ENCODE measurements around the gene RPUSD2.

RPUSD2 gene

GRCh38 chr15:40534371-40534770 lies 34.7 kb upstream of the RPUSD2 start:
- Histone ChIP-seq H3K4me1 (peaks cover 10% of the 10 kb centered on the region), H3K4me3 (ENCODE audit: low read depth, low read length) (no peak overlapping the region), H3K9me3 (no peaks in the 10 kb centered on the region), H3K27me3 (no peaks in the 10 kb centered on the region), H3K36me3 (no peaks in the 10 kb centered on the region)
- DNase-seq, result no peak
- no peak for TF ChIP-seq CTCF (IDR thresholded peaks at IDR 0.05; ENCODE audit: low read depth, low read length)

- Histone ChIP-seq H3K27me3 (no peaks in the 10 kb centered on the region), H3K4me3 (ENCODE audit: low read depth, low read length) (no peak overlapping the region), H3K36me3 (no peaks in the 10 kb centered on the region), H3K9me3 (no peaks in the 10 kb centered on the region), H3K4me1 (peaks cover 17% of the 10 kb centered on the region)
- TF ChIP-seq CTCF (IDR thresholded peaks at IDR 0.05; ENCODE audit: low read depth, low read length), result no peak
- peak; percentile 25 for DNase-seq
These were observed 32.6 kb upstream of the RPUSD2 start for GRCh38 chr15:40536501-40536900.

GRCh38 chr15:40538976-40539375 lies 30.1 kb upstream of the RPUSD2 start:
- DNase-seq, result peak; percentile 76
- TF ChIP-seq CTCF (IDR thresholded peaks at IDR 0.05; ENCODE audit: low read depth, low read length), result no peak
- Histone ChIP-seq H3K4me1 (peaks cover 17% of the 10 kb centered on the region), H3K36me3 (no peaks in the 10 kb centered on the region), H3K4me3 (ENCODE audit: low read depth, low read length) (no peak overlapping the region), H3K27me3 (no peaks in the 10 kb centered on the region), H3K9me3 (no peaks in the 10 kb centered on the region)

GRCh38 chr15:40543082-40543481 lies 26.0 kb upstream of the RPUSD2 start:
- no peaks in the 10 kb centered on the region for H3K9me3 ChIP-seq
- DNase-seq, result no peak
- no peak overlapping the region for H3K4me3 ChIP-seq (ENCODE audit: low read depth, low read length)
- no peak for TF ChIP-seq CTCF (IDR thresholded peaks at IDR 0.05; ENCODE audit: low read depth, low read length)
- peaks cover 17% of the 10 kb centered on the region for H3K4me1 ChIP-seq
- H3K27me3 ChIP-seq, result no peaks in the 10 kb centered on the region
- H3K36me3 ChIP-seq, result peaks cover 5% of the 10 kb centered on the region; the same call in 1 of the 2 replicates

GRCh38 chr15:40543631-40544294 lies 25.3 kb upstream of the RPUSD2 start:
- Histone ChIP-seq H3K4me1 (peaks cover 11% of the 10 kb centered on the region), H3K36me3 (peaks cover 11% of the 10 kb centered on the region), H3K27me3 (no peaks in the 10 kb centered on the region), H3K4me3 (ENCODE audit: low read depth, low read length) (no peak overlapping the region), H3K9me3 (no peaks in the 10 kb centered on the region)
- DNase-seq, result no peak
- TF ChIP-seq CTCF (IDR thresholded peaks at IDR 0.05; ENCODE audit: low read depth, low read length), result no peak

- no peaks in the 10 kb centered on the region for H3K9me3 ChIP-seq
- peaks cover 24% of the 10 kb centered on the region for H3K36me3 ChIP-seq
- DNase-seq, result no peak
- no peak for TF ChIP-seq CTCF (IDR thresholded peaks at IDR 0.05; ENCODE audit: low read depth, low read length)
- no peaks in the 10 kb centered on the region for H3K4me1 ChIP-seq
- no peaks in the 10 kb centered on the region for H3K27me3 ChIP-seq
- no peak overlapping the region for H3K4me3 ChIP-seq (ENCODE audit: low read depth, low read length)
These were observed 23.6 kb upstream of the RPUSD2 start for GRCh38 chr15:40545457-40545856.

Data from BE2C (cell line).